Tibial nerve (tissue), 4 donors: Measurements from ENCODE around the gene LRRC37B.
"Not testable (repeated sequence)": the region's sequence is repeated elsewhere in the genome, so short reads cannot be mapped to it uniquely, and the experiment has no call there.

Experiments
- EP300 ChIP-seq, 2 donors: sonication (generic); formaldehyde crosslinking; IDR thresholded peaks; one replicate each; pipeline ENCODE4 v1.6.1; 2017; ENCODE audit warnings: antibody characterized with exemption in 2 of 2, mild to moderate bottlenecking in 1 of 2
- POLR2A ChIP-seq, 2 donors: fragments of 450-650 bp; IDR thresholded peaks; one replicate each; pipeline ENCODE4 v1.6.1; 2017; ENCODE audit warnings: antibody characterized with exemption in 2 of 2, mild to moderate bottlenecking in 2 of 2, moderate library complexity in 2 of 2
- TF ChIP-seq, protein P1 (sequence below), 5 experiments: fragments of 200-600 bp in 3 of 5; fragments of 450-650 bp in 2 of 5; sonication (generic) in 3 of 5; IDR thresholded peaks; one replicate each; pipeline ENCODE4 v1.5.1; 2016 to 2019; ENCODE audit warnings: antibody characterized with exemption in 5 of 5, mild to moderate bottlenecking in 3 of 5, moderate library complexity in 2 of 5

DNA sequence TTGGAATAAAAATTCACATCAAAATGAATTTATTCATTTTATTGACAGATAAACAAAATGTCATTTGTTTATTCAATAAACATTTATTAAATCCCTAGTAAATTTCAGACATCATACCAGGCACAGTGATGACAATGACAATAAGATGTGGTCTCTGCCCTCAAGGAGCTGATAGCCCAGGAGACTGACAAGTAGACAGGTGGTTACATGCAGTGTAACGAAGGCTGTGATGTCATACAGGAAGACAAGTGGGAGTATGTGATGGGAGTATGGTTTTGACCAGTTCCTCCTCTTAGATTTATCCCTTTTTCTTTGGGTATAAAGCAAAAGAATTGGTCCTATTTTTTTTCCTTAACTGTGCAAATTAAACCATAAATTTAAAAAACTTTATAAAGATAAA, 26.6 kb downstream of the LRRC37B start:
- TF ChIP-seq, protein P1, sequence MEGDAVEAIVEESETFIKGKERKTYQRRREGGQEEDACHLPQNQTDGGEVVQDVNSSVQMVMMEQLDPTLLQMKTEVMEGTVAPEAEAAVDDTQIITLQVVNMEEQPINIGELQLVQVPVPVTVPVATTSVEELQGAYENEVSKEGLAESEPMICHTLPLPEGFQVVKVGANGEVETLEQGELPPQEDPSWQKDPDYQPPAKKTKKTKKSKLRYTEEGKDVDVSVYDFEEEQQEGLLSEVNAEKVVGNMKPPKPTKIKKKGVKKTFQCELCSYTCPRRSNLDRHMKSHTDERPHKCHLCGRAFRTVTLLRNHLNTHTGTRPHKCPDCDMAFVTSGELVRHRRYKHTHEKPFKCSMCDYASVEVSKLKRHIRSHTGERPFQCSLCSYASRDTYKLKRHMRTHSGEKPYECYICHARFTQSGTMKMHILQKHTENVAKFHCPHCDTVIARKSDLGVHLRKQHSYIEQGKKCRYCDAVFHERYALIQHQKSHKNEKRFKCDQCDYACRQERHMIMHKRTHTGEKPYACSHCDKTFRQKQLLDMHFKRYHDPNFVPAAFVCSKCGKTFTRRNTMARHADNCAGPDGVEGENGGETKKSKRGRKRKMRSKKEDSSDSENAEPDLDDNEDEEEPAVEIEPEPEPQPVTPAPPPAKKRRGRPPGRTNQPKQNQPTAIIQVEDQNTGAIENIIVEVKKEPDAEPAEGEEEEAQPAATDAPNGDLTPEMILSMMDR (IDR thresholded peaks at IDR 0.05), result not testable (repeated sequence)
- TF ChIP-seq EP300, POLR2A (IDR thresholded peaks at IDR 0.05): not testable (repeated sequence)
